ENCODE data around the gene UBA3. TPM values are rescaled to one million over a fixed set of nuclear protein-coding genes. Genes with fewer than 3 reads are reported as not detected.

The UBA3 gene
- polyA plus RNA-seq (2013, experiment 1 of 2): 37.9 TPM
- polyA plus RNA-seq (2013, experiment 2 of 2): 37.7 TPM

- Histone ChIP-seq H2AFZ (ENCODE audit: low read depth, low read length) (peak within 1 kb of the TSS; percentile 49), H3K18ac (ENCODE audit: low read depth in 1 of 2, low read length in 2 of 2) (peak within 1 kb of the TSS in 1 of 2 experiments; percentile 24), H2BK120ac (ENCODE audit: low read depth, low read length) (peak within 1 kb of the TSS; percentile 77), H3K36me3 (ENCODE audit: control insufficient read depth in 1 of 2, insufficient read depth in 2 of 2, low read depth in 1 of 2, low read length in 2 of 2) (peaks cover 4 to 5% of the 10 kb centered on the region in 2 experiments), H3K27me3 (ENCODE audit: control insufficient read depth in 1 of 2, insufficient read depth in 1 of 2, low read length in 2 of 2) (no peaks in the 10 kb centered on the region), H3K9ac (ENCODE audit: low read length) (peak within 1 kb of the TSS; percentile 89), H3K4me1 (ENCODE audit: control insufficient read depth, insufficient read depth, low read depth, low read length) (peaks cover 9% of the 10 kb centered on the region), H3K4ac (ENCODE audit: low read depth in 1 of 2, low read length in 2 of 2) (peak within 1 kb of the TSS in 1 of 2 experiments; percentile 73), H3K79me1 (replicated peaks; ENCODE audit: low read length, poor library complexity, severe bottlenecking) (peaks cover 6% of the 10 kb centered on the region), H3K4me2 (ENCODE audit: low read length, poor library complexity, severe bottlenecking) (peak within 1 kb of the TSS; percentile 66), H3K9me3 (ENCODE audit: control insufficient read depth, low read length) (no peaks in the 10 kb centered on the region), H3K27ac (ENCODE audit: low read length, poor library complexity, severe bottlenecking) (no peak within 1 kb of the TSS), H3K23ac (ENCODE audit: low read length in 2 of 2) (no peak within 1 kb of the TSS), H3K4me3 (ENCODE audit: insufficient read depth in 1 of 2, low read depth in 1 of 2, low read length in 2 of 2) (peak within 1 kb of the TSS; percentile 82 to 89), H2BK5ac (ENCODE audit: low read depth, low read length, poor library complexity, severe bottlenecking) (peak within 1 kb of the TSS; percentile 51), H2AK5ac (ENCODE audit: low read length, severe bottlenecking) (no peak within 1 kb of the TSS), H3K14ac (ENCODE audit: low read length in 2 of 2) (no peak within 1 kb of the TSS), H4K8ac (ENCODE audit: low read length) (no peak within 1 kb of the TSS), H4K91ac (ENCODE audit: low read length) (peak within 1 kb of the TSS; percentile 46), H2BK15ac (ENCODE audit: low read depth, poor library complexity, severe bottlenecking) (no peak within 1 kb of the TSS), H2BK12ac (ENCODE audit: low read length in 2 of 2) (no peak within 1 kb of the TSS)
- peak; percentile 87 for DNase-seq
- 0% methylated on average over 9 of the region's 37 CpGs for WGBS
Measured at GRCh38 chr3:69080233-69080920, at the start of gene UBA3. Gene UBA3, minus strand, starts transcription at chr3:69080365. Its CDS starts 12 bp downstream, at chr3:69080353.

GRCh38 chr3:69129531-69129930 lies 49.4 kb upstream of the UBA3 start:
- Histone ChIP-seq H3K36me3 (ENCODE audit: control insufficient read depth in 1 of 2, insufficient read depth in 2 of 2, low read depth in 1 of 2, low read length in 2 of 2) (no peaks in the 10 kb centered on the region), H4K91ac (ENCODE audit: low read length) (no peak overlapping the region), H3K9ac (ENCODE audit: low read length) (no peak overlapping the region), H2AK5ac (ENCODE audit: low read length, severe bottlenecking) (no peak overlapping the region), H3K23ac (ENCODE audit: low read length in 2 of 2) (no peak overlapping the region), H3K4me2 (ENCODE audit: low read length, poor library complexity, severe bottlenecking) (no peak overlapping the region), H2BK120ac (ENCODE audit: low read depth, low read length) (no peak overlapping the region), H3K79me1 (replicated peaks; ENCODE audit: low read length, poor library complexity, severe bottlenecking) (no peaks in the 10 kb centered on the region), H3K14ac (ENCODE audit: low read length in 2 of 2) (no peak overlapping the region), H3K18ac (ENCODE audit: low read depth in 1 of 2, low read length in 2 of 2) (no peak overlapping the region), H2BK5ac (ENCODE audit: low read depth, low read length, poor library complexity, severe bottlenecking) (no peak overlapping the region), H2BK12ac (ENCODE audit: low read length in 2 of 2) (no peak overlapping the region), H2BK15ac (ENCODE audit: low read depth, poor library complexity, severe bottlenecking) (no peak overlapping the region), H3K27ac (ENCODE audit: low read length, poor library complexity, severe bottlenecking) (no peak overlapping the region), H3K4ac (ENCODE audit: low read depth in 1 of 2, low read length in 2 of 2) (no peak overlapping the region), H2AFZ (ENCODE audit: low read depth, low read length) (no peak overlapping the region), H4K8ac (ENCODE audit: low read length) (no peak overlapping the region), H3K9me3 (ENCODE audit: control insufficient read depth, low read length) (no peaks in the 10 kb centered on the region), H3K4me3 (ENCODE audit: insufficient read depth in 1 of 2, low read depth in 1 of 2, low read length in 2 of 2) (no peak overlapping the region), H3K4me1 (ENCODE audit: control insufficient read depth, insufficient read depth, low read depth, low read length) (no peaks in the 10 kb centered on the region), H3K27me3 (ENCODE audit: control insufficient read depth in 1 of 2, insufficient read depth in 1 of 2, low read length in 2 of 2) (peaks cover 0 to 15% of the 10 kb centered on the region in 2 experiments)
- peak; percentile 47 for DNase-seq
- WGBS: 0% methylated on average over 1 of the region's 1 CpG

GRCh38 chr3:69128509-69128908 lies 48.3 kb upstream of the UBA3 start:
- Histone ChIP-seq H2AK5ac (ENCODE audit: low read length, severe bottlenecking) (no peak overlapping the region), H3K79me1 (replicated peaks; ENCODE audit: low read length, poor library complexity, severe bottlenecking) (no peaks in the 10 kb centered on the region), H2BK15ac (ENCODE audit: low read depth, poor library complexity, severe bottlenecking) (no peak overlapping the region), H3K9me3 (ENCODE audit: control insufficient read depth, low read length) (no peaks in the 10 kb centered on the region), H3K27ac (ENCODE audit: low read length, poor library complexity, severe bottlenecking) (no peak overlapping the region), H3K9ac (ENCODE audit: low read length) (no peak overlapping the region), H3K36me3 (ENCODE audit: control insufficient read depth in 1 of 2, insufficient read depth in 2 of 2, low read depth in 1 of 2, low read length in 2 of 2) (no peaks in the 10 kb centered on the region), H2BK120ac (ENCODE audit: low read depth, low read length) (no peak overlapping the region), H3K4me2 (ENCODE audit: low read length, poor library complexity, severe bottlenecking) (no peak overlapping the region), H3K14ac (ENCODE audit: low read length in 2 of 2) (no peak overlapping the region), H3K18ac (ENCODE audit: low read depth in 1 of 2, low read length in 2 of 2) (no peak overlapping the region), H4K8ac (ENCODE audit: low read length) (no peak overlapping the region), H2BK12ac (ENCODE audit: low read length in 2 of 2) (no peak overlapping the region), H3K27me3 (ENCODE audit: control insufficient read depth in 1 of 2, insufficient read depth in 1 of 2, low read length in 2 of 2) (peaks cover 0 to 15% of the 10 kb centered on the region in 2 experiments), H2BK5ac (ENCODE audit: low read depth, low read length, poor library complexity, severe bottlenecking) (no peak overlapping the region), H2AFZ (ENCODE audit: low read depth, low read length) (no peak overlapping the region), H3K23ac (ENCODE audit: low read length in 2 of 2) (no peak overlapping the region), H3K4me1 (ENCODE audit: control insufficient read depth, insufficient read depth, low read depth, low read length) (no peaks in the 10 kb centered on the region), H3K4me3 (ENCODE audit: insufficient read depth in 1 of 2, low read depth in 1 of 2, low read length in 2 of 2) (no peak overlapping the region), H4K91ac (ENCODE audit: low read length) (no peak overlapping the region), H3K4ac (ENCODE audit: low read depth in 1 of 2, low read length in 2 of 2) (no peak overlapping the region)
- DNase-seq: no peak

GRCh38 chr3:69126999-69127398 lies 46.8 kb upstream of the UBA3 start:
- no peak for DNase-seq
- Histone ChIP-seq H3K27ac (ENCODE audit: low read length, poor library complexity, severe bottlenecking) (no peak overlapping the region), H3K4me1 (ENCODE audit: control insufficient read depth, insufficient read depth, low read depth, low read length) (no peaks in the 10 kb centered on the region), H3K4me2 (ENCODE audit: low read length, poor library complexity, severe bottlenecking) (no peak overlapping the region), H3K18ac (ENCODE audit: low read depth in 1 of 2, low read length in 2 of 2) (no peak overlapping the region), H3K23ac (ENCODE audit: low read length in 2 of 2) (no peak overlapping the region), H4K91ac (ENCODE audit: low read length) (no peak overlapping the region), H2AK5ac (ENCODE audit: low read length, severe bottlenecking) (no peak overlapping the region), H2AFZ (ENCODE audit: low read depth, low read length) (no peak overlapping the region), H3K14ac (ENCODE audit: low read length in 2 of 2) (no peak overlapping the region), H3K36me3 (ENCODE audit: control insufficient read depth in 1 of 2, insufficient read depth in 2 of 2, low read depth in 1 of 2, low read length in 2 of 2) (no peaks in the 10 kb centered on the region), H2BK12ac (ENCODE audit: low read length in 2 of 2) (no peak overlapping the region), H4K8ac (ENCODE audit: low read length) (no peak overlapping the region), H3K27me3 (ENCODE audit: control insufficient read depth in 1 of 2, insufficient read depth in 1 of 2, low read length in 2 of 2) (peaks cover 0 to 15% of the 10 kb centered on the region in 2 experiments), H2BK15ac (ENCODE audit: low read depth, poor library complexity, severe bottlenecking) (no peak overlapping the region), H3K9ac (ENCODE audit: low read length) (no peak overlapping the region), H3K9me3 (ENCODE audit: control insufficient read depth, low read length) (no peaks in the 10 kb centered on the region), H2BK5ac (ENCODE audit: low read depth, low read length, poor library complexity, severe bottlenecking) (no peak overlapping the region), H2BK120ac (ENCODE audit: low read depth, low read length) (no peak overlapping the region), H3K4ac (ENCODE audit: low read depth in 1 of 2, low read length in 2 of 2) (no peak overlapping the region), H3K4me3 (ENCODE audit: insufficient read depth in 1 of 2, low read depth in 1 of 2, low read length in 2 of 2) (no peak overlapping the region), H3K79me1 (replicated peaks; ENCODE audit: low read length, poor library complexity, severe bottlenecking) (no peaks in the 10 kb centered on the region)
- 68% methylated on average over 2 of the region's 2 CpGs for WGBS
